PC-9 (cell line): ENCODE measurements around the gene CYP3A4.

Experiments
- EZH2 ChIP-seq: fragments of 200-600 bp; sonication (generic); IDR thresholded peaks from 2 replicates; pipeline ENCODE4 v1.8.0; 2017; ENCODE audit warnings: antibody characterized with exemption, low read depth
- TF ChIP-seq, protein P1 (sequence below): fragments of 200-600 bp; sonication (generic); conservative IDR thresholded peaks from 2 replicates; pipeline ENCODE4 v1.6.1; 2017; ENCODE audit warnings: mixed run types, antibody characterized with exemption, mild to moderate bottlenecking, moderate library complexity

DNA sequence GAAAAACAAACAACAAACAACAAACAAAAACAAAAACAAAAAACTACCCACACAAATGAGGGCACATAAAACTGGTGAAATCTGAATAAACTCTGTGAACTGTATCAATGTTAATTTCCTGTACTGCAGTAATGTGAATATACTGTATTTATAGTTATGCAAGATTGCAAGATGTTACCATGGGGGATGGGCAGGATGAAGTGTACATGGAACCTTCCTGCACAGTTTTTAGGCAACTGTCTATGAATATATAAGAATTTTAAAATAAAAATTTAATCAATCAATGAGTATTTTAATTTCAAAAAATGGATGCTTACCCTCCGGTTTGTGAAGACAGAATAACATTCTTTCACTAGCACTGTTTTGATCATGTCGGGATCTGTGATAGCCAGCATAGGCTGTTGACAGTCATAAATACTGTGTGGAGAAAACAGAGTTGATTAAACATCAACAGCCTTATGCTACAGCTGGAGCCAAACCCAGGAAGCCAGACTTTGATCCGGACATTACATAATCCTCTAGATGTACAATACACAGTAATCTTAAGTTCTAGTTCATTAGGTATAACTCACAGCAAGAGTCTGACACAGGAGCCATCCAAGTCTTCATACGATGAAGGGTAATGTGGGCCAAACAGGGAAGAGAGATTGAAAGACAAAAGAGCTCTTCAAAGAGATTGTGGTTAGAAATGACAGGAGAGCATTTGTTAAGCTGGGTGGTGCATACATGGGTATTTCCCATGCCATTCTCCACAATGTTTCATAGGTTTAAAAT lies 63.8 kb downstream of the CYP3A4 start:
- TF ChIP-seq, protein P1, sequence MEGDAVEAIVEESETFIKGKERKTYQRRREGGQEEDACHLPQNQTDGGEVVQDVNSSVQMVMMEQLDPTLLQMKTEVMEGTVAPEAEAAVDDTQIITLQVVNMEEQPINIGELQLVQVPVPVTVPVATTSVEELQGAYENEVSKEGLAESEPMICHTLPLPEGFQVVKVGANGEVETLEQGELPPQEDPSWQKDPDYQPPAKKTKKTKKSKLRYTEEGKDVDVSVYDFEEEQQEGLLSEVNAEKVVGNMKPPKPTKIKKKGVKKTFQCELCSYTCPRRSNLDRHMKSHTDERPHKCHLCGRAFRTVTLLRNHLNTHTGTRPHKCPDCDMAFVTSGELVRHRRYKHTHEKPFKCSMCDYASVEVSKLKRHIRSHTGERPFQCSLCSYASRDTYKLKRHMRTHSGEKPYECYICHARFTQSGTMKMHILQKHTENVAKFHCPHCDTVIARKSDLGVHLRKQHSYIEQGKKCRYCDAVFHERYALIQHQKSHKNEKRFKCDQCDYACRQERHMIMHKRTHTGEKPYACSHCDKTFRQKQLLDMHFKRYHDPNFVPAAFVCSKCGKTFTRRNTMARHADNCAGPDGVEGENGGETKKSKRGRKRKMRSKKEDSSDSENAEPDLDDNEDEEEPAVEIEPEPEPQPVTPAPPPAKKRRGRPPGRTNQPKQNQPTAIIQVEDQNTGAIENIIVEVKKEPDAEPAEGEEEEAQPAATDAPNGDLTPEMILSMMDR: no peak
- no peak for TF ChIP-seq EZH2
